Esophagus muscularis mucosa (tissue), 4 donors: ENCODE data around the gene TANGO2. TPM values are rescaled to one million over a fixed set of nuclear protein-coding genes. Genes with fewer than 3 reads are reported as not detected.

Experiments
- DNase-seq: peaks from one replicate; pipeline ENCODE4 v3.0.0-alpha.2; 2017; ENCODE audit errors: extremely low spot score
- H3K27ac ChIP-seq, 4 donors: fragments of 200-600 bp; sonication (generic); replicated peaks in 1 of 4; 1 replicate in 3 of 4; 2 replicates in 1 of 4; pipeline ENCODE4 v1.5.1; 2016 to 2019; ENCODE audit warnings: mild to moderate bottlenecking in 1 of 4
- H3K27me3 ChIP-seq, 4 donors: fragments of 200-600 bp; sonication (generic); one replicate each; pipeline versions ENCODE4 v1.5.1 to v1.6.0; 2016 to 2019
- H3K36me3 ChIP-seq, 4 donors: fragments of 200-600 bp; sonication (generic); one replicate each; pipeline ENCODE4 v1.5.1; 2016 to 2019
- H3K4me1 ChIP-seq, 4 donors: fragments of 200-600 bp; sonication (generic); one replicate each; pipeline ENCODE4 v1.5.1; 2016 to 2019
- H3K4me3 ChIP-seq, 4 donors: fragments of 200-600 bp; sonication (generic); 1 replicate in 2 of 4; 2 replicates in 2 of 4; pipeline ENCODE4 v1.5.1; 2016 to 2019; ENCODE audit warnings: mild to moderate bottlenecking in 4 of 4, moderate library complexity in 1 of 4
- H3K9me3 ChIP-seq, 4 donors: fragments of 200-600 bp; sonication (generic); 1 replicate in 3 of 4; 2 replicates in 1 of 4; pipeline ENCODE4 v1.5.1; 2016 to 2019
- EP300 ChIP-seq: sonication (generic); formaldehyde crosslinking; IDR thresholded peaks from one replicate; pipeline ENCODE4 v1.6.1; 2017; ENCODE audit warnings: antibody characterized with exemption
- POLR2A ChIP-seq: fragments of 450-650 bp; IDR thresholded peaks from one replicate; pipeline ENCODE4 v1.6.1; 2017; ENCODE audit warnings: antibody characterized with exemption, moderate library complexity, mild to moderate bottlenecking, low read depth
- POLR2AphosphoS5 ChIP-seq, 2 donors: sonication (generic); formaldehyde crosslinking; IDR thresholded peaks; one replicate each; pipeline ENCODE4 v1.6.1; 2017; ENCODE audit warnings: antibody characterized with exemption in 2 of 2
- WGBS: methylation state at CpG from one replicate; pipeline ENCODE4 v1.1.5; 2018; 5-methylcytosine and 5-hydroxymethylcytosine counted together
- intact Hi-C: fragments of 100-400 bp; cut with DNase I; formaldehyde crosslinking; loops from one replicate; pipeline ENCODE4 v1.15.1; 2023
- total RNA-seq, 4 donors: library from RNA; depleted of rRNA; stranded (reverse); fragments of >200 nt; gene quantifications; one replicate each; pipeline versions ENCODE4 v1.1.0 to v1.2.1, GENCODE V29; 2016
- TF ChIP-seq, protein P1 (sequence below), 3 experiments: fragments of 200-600 bp in 2 of 3; fragments of 450-650 bp in 1 of 3; sonication (generic) in 2 of 3; IDR thresholded peaks; one replicate each; pipeline ENCODE4 v1.5.1; 2017 to 2019; ENCODE audit warnings: antibody characterized with exemption in 3 of 3, mild to moderate bottlenecking in 2 of 3, moderate library complexity in 1 of 3

TANGO2 gene
- total RNA-seq, 4 donors from 2014 or later = 37.1 to 44.4 (median 42.3) TPM

DNA sequence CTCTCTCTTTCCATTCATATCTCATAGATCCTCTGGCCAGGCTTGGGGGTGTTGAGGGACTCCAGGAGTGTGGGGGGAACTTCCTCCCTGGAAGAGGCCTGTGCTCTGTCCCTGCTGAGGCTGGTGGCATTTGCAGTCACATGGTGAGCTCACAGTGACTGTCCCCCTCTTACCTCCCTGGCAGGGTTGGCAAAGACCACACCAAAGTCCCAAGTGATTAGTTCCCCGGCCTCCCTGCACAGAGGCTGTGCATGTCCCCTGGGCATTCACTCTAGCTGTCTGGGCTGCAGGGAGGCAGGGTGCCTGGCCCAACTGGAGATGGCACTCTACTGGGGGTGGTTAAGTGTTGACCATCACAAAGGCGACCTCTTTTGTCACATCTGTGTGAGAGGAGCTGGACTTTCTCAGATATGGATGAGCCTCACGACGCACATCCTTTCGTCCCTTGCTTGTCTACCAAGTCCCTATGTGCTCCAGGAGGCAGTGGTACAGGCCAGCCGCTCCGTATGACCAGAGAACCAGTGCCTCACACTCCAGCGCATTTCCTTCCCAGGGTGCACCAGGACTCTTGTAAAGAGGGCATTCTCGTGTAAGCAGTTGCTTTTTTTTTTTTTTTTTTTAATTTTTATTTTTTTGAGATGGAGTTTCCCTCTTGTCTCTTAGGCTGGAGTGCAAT lies 8.8 kb downstream of the TANGO2 start:
- intact Hi-C loops = no loop called here

DNA sequence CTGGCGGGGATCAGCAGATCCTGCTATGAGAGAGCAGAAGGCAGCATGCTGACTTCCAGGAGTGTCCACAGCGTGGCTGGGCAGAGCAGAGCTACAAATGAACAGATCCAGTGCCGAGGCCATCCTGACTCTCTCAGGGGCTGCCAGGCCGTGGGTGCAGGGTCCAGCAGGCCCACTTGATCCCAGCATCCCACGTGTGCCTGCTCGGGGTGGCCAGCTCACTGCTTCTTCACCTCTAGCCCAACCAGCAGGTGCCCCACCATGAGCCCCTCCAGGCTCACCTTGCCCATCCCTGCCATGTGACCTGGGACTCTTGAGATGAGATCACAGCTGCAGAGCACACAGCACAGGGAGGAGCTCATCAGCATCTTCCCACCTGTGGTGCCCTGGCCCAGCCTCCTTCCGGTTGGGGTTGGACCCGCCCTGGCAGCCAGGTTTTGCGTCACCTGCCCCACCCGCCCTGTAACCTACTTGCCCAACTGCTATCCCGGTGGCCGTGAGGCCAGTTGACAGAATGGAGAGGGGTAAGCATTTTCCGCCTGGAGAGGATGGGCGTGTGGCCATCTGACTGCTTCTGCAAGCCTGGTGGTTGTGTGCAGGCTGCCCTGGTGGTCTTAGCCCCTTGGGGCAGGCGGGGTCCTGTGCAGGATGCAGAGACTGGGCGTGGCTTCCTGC lies 11.0 kb downstream of the TANGO2 start:
- DNase-seq = no peak
- 94% methylated on average over 16 of the region's 16 CpGs for WGBS
- Histone ChIP-seq H3K4me1 (peaks cover 22 to 62% (median 44%) of the 10 kb centered on the region in 4 donors), H3K27ac (no peak overlapping the region), H3K9me3 (no peaks in the 10 kb centered on the region), H3K36me3 (peaks cover 3 to 28% (median 16%) of the 10 kb centered on the region in 4 donors), H3K27me3 (no peaks in the 10 kb centered on the region), H3K4me3 (no peak overlapping the region)
- intact Hi-C loops = no loop called here
- TF ChIP-seq EP300 (no peak), POLR2AphosphoS5 (IDR thresholded peaks at IDR 0.05) (no peak), POLR2A (no peak)
- TF ChIP-seq, protein P1, sequence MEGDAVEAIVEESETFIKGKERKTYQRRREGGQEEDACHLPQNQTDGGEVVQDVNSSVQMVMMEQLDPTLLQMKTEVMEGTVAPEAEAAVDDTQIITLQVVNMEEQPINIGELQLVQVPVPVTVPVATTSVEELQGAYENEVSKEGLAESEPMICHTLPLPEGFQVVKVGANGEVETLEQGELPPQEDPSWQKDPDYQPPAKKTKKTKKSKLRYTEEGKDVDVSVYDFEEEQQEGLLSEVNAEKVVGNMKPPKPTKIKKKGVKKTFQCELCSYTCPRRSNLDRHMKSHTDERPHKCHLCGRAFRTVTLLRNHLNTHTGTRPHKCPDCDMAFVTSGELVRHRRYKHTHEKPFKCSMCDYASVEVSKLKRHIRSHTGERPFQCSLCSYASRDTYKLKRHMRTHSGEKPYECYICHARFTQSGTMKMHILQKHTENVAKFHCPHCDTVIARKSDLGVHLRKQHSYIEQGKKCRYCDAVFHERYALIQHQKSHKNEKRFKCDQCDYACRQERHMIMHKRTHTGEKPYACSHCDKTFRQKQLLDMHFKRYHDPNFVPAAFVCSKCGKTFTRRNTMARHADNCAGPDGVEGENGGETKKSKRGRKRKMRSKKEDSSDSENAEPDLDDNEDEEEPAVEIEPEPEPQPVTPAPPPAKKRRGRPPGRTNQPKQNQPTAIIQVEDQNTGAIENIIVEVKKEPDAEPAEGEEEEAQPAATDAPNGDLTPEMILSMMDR (IDR thresholded peaks at IDR 0.05) = no peak

More for the DNA sequence above, 8.8 kb downstream of the TANGO2 start:
- Histone ChIP-seq H3K27ac (no peak overlapping the region), H3K4me1 (peaks cover 22 to 69% (median 40%) of the 10 kb centered on the region in 4 donors), H3K36me3 (peaks cover 0 to 22% (median 10%) of the 10 kb centered on the region in 4 donors), H3K9me3 (no peaks in the 10 kb centered on the region), H3K4me3 (no peak overlapping the region), H3K27me3 (no peaks in the 10 kb centered on the region)
- 87% methylated on average over 9 of the region's 9 CpGs for WGBS
- DNase-seq = no peak
- no peak for TF ChIP-seq POLR2AphosphoS5 (IDR thresholded peaks at IDR 0.05)
- TF ChIP-seq, protein P1 (IDR thresholded peaks at IDR 0.05) = no peak
- TF ChIP-seq POLR2A = no peak
- TF ChIP-seq EP300 = no peak

DNA sequence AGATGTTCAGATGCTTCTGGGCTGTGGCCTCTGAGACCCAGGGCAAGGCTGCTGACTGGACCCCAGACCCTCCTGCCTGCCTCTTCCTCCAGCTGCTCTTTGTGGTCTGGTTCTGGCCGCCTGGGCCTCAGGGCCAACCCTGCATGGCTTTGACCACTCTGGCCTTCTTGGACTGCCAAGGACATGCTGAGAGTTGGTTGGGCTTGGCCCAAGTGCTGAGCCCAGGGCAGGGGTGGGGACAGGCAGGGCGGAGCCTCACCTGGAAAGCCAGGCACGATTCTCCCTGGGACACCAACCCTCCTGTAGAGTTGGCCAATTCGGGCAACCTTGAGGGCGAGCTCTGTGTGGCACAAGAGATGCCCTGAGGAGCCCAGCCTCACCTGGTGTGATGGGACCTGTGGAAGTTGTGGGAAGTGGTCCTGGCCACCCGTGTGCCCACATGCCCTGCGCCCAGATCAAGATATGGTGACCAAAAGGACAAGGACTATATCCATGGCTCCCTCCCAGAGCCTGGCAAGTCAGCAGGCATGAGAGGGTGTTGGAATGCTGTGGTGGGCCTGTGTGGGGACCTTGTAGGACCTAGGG lies 11.6 kb downstream of the TANGO2 start:
- Histone ChIP-seq H3K4me3 (no peak overlapping the region), H3K4me1 (peaks cover 22 to 62% (median 44%) of the 10 kb centered on the region in 4 donors), H3K36me3 (peaks cover 7 to 30% (median 22%) of the 10 kb centered on the region in 4 donors), H3K9me3 (no peaks in the 10 kb centered on the region), H3K27me3 (no peaks in the 10 kb centered on the region), H3K27ac (no peak overlapping the region)
- 90% methylated on average over 5 of the region's 7 CpGs for WGBS
- intact Hi-C loops = no loop called here
- TF ChIP-seq POLR2A (no peak), POLR2AphosphoS5 (IDR thresholded peaks at IDR 0.05) (no peak), EP300 (no peak)
- TF ChIP-seq, protein P1 (IDR thresholded peaks at IDR 0.05) = no peak
- DNase-seq = no peak

DNA sequence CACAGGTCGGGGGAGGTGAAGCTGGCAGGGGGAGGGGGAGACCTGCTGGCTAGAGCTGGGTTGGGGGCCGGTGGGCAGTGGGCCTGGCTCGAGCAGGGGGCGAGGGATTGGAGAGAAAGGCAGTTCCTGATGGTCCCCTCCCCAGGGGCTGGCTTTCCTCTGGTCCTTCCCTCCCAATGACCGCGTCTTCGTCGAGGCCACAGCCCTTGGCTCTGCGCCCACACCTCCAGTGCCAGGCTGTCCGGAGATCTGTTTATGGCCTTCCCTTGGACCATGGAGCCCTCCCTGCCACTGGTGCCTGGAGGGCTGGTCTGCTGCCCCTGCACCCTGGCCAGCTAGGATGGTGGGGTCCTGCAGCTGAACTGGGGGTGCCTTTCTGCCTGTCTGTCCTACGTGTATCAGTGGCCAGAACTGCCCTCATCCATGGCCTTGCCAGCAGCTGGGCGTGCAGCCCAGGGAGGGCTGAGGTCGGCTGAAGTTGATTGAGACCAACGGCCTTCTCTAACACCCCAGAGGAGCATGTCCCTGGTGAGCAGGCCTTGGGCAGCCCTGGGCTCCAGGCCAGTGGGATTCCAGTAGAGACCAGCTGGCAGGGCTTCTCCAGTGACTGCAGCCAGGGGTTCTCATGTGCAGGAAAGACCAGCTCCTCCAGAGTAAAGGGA lies 12.3 kb downstream of the TANGO2 start:
- 53% methylated on average over 8 of the region's 14 CpGs for WGBS
- no peaks in the 10 kb centered on the region for H3K9me3 ChIP-seq
- H3K27me3 ChIP-seq = no peaks in the 10 kb centered on the region
- TF ChIP-seq POLR2A = no peak
- no peak for TF ChIP-seq POLR2AphosphoS5 (IDR thresholded peaks at IDR 0.05)
- TF ChIP-seq, protein P1 (IDR thresholded peaks at IDR 0.05) = no peak
- TF ChIP-seq EP300 = no peak
- H3K4me3 ChIP-seq = no peak overlapping the region
- intact Hi-C loops = no loop called here
- DNase-seq = no peak
- H3K4me1 ChIP-seq = peaks cover 22 to 58% (median 44%) of the 10 kb centered on the region in 4 donors
- peak overlapping the region in 1 of 4 donors; percentile 22 for H3K27ac ChIP-seq
- peaks cover 14 to 37% (median 29%) of the 10 kb centered on the region in 4 donors for H3K36me3 ChIP-seq
